Muscle of arm (tissue), 12 donors: ENCODE results near the gene SKIDA1. TPM values are rescaled to one million over a fixed set of nuclear protein-coding genes. Genes with fewer than 3 reads are reported as not detected.

Experiments
- DNase-seq: peaks from one replicate; pipeline ENCODE4 v3.0.0-alpha.2; 2013
- polyA plus RNA-seq, 12 donors: library from polyadenylated mRNA; unstranded; fragments of 120-200 nt; gene quantifications; one replicate each; pipeline ENCODE4 v1.2.1, GENCODE V29; 2013; ENCODE audit not compliant: insufficient read length in 12 of 12

The SKIDA1 gene
- polyA plus RNA-seq, 12 donors: 1.6 to 3.6 (median 2.5) TPM; not detected in 1

DNA sequence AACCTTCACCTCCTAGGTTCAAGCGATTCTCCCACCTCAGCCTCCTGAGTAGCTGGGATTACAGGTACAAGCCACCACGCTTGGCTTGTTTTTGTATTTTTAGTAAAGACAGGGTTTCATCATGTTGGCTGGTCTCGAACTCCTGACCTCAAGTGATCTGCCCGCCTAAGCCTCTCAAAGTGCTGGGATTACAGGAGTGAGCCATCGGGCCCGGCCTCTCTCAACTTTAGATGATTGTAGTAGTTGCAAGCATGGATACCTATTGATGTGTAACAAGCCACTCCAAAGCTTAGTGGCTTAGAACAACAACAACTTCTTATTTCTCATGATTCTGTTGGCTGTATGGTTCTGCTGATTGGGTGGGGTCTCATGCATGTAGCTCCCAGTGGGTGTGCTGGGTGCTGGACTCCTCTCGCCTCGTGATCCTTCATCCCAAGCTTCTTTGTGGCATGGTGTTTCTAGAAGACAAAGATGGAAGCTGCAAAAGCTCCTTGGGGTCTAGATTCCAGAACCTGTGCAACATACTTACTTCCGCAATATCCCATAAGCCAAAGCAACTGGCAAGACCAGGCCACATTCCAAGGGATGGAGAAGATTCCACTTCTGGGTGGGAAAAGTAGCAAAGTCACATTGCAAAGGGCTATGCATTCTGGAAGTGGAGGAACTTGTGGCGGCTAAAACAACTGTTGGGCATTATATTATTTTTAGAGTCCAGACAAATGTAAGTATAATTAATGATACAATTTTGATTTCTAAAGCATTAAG is 37.9 kb downstream of the SKIDA1 start:
- no peak for DNase-seq

DNA sequence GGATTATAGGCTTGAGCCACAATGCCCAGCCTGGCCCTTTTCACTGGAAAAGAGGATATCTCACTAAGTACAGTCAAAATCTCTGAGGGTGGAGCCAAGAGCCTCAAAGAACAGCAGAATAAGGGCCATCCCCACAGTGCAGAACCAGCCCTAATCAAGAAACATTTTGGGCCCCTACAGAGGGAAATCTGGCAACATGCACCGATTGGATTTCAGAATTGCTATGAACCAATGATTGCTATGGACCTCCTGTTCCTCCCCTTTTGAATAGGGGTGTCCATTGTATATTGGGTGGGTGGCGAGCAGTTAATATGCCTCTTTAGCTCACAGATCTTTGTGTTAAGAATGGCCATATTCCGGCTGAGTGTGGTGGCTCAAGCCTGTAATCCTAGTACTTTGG is 42.7 kb downstream of the SKIDA1 start:
- no peak for DNase-seq

DNA sequence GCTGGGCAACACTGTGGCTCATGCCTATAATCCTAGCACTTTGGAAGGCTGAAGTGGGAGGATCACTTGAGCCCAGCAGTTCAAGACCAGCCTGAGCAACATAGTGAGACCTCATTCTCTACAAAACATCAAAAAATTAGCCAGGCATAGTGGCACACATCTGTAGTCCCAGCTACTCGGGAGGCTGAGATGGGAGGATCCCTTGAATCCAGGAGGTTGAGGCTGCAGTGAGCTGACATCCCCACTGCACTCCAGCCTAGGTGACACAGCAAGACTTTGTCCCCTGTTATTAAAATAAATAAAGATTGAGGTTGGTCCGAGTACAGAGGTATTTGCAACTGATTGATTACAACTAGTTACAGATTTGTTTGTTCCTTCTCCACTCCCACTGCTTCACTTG is 44.1 kb downstream of the SKIDA1 start:
- DNase-seq: no peak

DNA sequence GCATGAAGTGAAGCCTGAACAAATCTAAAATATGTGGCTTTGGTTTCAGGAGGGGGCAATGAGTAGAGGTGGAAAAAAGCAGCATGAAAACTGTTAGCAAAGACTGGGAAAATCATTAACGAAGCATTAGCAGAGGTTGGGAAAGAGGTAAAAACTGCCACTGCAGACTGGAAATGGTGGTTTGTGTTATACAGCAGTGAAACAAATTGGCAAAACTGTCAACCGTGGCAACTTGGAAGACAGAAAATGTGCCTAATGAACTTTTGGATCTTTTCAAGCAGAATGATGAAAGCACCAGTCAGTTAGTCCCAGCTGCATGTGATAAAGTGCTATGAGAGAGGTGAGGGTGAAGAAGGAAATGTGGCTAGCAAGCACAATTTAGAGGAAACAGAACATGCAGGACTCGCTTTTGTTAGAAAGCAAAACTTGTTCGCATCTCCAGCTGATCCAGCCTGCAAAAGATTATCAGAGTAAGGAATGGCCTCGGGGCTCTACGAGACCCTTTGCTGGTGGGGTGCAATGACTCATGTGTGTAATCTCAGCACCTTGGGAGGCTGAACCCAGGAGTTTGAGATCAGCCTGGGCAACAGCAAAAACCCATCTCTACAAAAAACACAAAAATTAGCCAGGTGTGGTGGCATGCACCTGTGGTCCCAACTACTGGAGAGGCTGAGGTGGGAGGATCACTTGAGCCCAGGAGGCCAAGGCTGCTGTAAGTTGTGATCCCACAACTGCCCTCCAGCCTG is 45.7 kb downstream of the SKIDA1 start:
- DNase-seq: no peak

DNA sequence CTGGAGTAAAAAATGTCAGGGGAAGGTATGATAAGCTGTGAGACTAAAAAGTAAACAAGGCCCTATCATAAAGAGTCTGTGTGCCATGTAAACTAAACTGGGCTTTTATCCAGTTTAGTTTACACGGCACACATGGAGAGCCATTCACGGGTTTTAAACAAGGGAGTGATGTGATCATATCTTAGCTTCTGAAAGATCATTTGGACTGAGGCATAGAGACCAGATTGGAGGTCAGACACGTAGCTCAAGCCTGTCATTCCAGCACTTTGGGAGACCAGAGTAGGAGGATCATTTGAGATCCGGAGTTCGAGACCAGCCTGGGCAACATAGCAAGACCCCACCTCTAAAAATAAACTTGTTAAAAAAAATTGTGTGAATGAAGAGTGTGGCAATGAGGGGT is 50.1 kb downstream of the SKIDA1 start:
- DNase-seq: no peak

DNA sequence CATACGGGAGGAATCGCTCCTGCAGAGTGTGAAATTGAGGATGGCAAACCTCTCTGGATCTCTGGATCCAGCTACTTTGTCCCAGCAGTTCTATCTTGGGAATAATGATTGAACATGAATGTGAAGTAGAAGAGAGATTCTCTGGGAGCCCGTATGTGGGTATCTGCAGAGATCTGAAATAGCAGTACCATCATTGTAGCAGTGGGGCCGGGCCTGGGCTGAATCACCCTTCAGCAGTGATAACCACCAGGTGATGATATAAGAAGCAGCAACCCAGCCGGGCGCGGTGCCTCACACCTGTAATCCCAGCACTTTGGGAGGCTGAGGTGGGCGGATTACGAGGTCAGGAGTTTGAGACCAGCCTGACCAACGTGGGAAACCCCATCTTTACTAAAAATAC is 51.9 kb downstream of the SKIDA1 start:
- DNase-seq: no peak

DNA sequence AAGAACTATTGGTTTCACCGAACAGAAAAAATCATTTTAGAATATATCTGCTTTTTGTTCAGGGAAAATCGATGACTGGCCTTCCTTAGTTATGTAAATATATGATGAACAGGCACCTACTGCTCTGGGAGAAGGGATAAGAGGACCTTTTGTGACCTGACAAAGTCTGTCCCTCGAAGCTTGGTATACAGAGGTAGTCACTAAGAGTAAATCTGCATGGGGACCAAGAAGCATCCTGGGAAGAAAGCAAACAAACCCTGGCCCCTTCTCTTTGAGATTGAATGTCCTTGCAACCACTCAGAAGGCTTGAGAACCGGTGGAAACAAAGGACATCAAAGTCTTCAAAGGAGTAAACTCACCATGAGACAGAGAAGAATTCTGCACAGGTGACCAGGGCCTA is 52.3 kb downstream of the SKIDA1 start:
- no peak for DNase-seq

DNA sequence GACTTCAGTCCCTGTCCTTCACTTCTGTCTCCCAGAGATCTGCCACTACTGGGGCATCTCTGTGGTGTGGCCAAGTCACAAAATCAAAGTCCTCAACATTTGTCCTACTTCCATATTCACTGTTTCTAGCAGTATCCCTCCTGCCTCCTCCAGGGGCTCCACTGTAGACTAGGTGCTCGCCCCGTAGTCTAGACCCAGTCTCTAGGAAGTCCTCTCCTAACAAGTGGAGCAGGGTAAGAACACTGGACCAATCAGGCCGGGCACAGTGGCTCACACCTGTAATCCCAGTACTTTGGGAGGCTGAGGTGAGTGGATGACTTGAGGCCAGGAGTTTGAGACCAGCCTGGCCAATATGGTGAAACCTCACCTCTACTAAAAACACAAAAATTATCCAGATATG is 57.4 kb downstream of the SKIDA1 start:
- DNase-seq: no peak

DNA sequence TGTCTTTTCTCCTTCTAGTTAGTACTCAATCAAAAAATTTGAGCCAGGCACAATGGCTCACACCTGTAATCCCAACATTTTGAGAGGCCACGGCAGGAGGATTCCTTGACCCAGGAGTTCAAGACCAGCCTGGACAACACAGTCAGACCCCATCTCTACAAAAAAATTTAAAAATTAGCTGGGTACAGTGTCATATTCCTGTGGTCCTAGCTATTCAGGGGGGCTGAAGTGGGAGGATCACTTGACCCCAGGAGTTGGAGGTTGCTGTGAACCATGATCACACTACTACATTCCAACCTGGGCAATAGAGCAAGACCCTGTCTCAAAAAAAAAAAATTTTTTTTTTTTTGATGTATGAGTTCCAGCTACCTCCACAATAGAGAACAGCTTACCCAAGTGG is 57.8 kb downstream of the SKIDA1 start:
- no peak for DNase-seq

DNA sequence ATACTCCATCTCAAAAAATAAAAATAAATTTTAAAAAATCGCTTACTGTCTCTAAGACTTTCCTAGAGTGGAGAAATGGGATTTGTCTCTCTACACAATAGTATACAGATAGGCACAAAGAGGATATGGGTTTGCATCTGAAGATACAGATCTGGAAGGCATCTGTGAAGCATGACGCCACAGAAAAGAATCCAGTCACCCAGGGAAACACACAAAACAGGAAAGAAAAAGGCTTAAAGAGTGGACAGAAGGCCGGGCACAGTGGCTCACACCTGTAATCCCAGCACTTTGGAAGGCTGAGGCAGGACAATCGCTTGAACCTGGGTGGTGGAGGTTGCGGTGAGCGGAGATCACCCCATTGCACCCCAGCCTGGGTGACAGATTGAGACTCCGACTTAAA is 61.3 kb downstream of the SKIDA1 start:
- DNase-seq: no peak

Other genes starting within 250 kb of the SKIDA1 start
- gene MLLT10, start 8.6 kb upstream of the SKIDA1 start, polyA plus RNA-seq: 10 to 100 TPM in 11 of 12 donors, not detected in 1; 26.3 to 48.2 (median 29.8) TPM